ENCODE data around the gene ANKRD33.

ANKRD33 gene

GRCh38 chr12:51915951-51916350, 28.0 kb downstream of the ANKRD33 start:
- TF ChIP-seq CTCF (IDR thresholded peaks at IDR 0.05; ENCODE audit: low read depth, low read length), result no peak
- H3K4me3 ChIP-seq (ENCODE audit: low read depth, low read length), result no peak overlapping the region

- no peak for TF ChIP-seq CTCF (IDR thresholded peaks at IDR 0.05; ENCODE audit: low read depth, low read length)
- H3K4me3 ChIP-seq (ENCODE audit: low read depth, low read length), result no peak overlapping the region
Measured at GRCh38 chr12:51917041-51917590, 29.2 kb downstream of the ANKRD33 start.

DNA sequence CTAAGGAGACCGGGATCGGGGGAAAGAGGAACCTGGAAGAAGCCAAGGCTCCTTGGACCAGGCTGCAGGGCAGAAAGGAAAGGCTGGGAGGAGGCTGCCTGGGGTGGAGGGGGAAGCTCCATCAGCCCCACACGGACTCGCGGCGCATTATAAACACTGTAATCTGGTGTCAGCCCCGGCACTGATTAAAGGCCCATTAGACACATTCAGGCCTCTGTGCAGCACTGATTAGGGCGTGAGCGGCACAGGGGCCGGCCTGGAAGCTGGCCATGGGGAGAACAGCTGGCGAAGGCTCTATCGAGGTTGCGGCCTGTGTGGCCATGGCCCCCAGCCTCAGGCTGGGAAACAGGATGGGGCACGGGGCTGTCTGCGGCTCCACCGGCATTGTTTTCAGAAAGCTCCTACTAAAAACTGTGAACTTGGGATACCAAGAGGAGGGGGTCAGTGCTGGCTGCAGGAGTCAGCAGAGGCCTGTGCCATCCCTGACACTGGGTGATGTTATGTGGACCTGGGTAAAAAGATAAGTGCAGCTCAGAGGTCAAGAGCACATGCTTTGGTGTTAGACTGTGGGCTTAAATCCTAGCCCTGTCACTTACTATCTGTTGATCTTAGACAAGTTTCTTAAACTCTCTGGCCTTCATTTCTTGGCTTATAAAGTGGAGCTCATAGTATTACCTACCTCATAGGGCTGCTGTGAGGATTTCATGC, 30.0 kb downstream of the ANKRD33 start:
- no peak for TF ChIP-seq CTCF (IDR thresholded peaks at IDR 0.05; ENCODE audit: low read depth, low read length)
- H3K4me3 ChIP-seq (ENCODE audit: low read depth, low read length), result no peak overlapping the region

- no peak for TF ChIP-seq CTCF (IDR thresholded peaks at IDR 0.05; ENCODE audit: low read depth, low read length)
- no peak overlapping the region for H3K4me3 ChIP-seq (ENCODE audit: low read depth, low read length)
Measured at GRCh38 chr12:51920046-51920445, 32.1 kb downstream of the ANKRD33 start.

DNA sequence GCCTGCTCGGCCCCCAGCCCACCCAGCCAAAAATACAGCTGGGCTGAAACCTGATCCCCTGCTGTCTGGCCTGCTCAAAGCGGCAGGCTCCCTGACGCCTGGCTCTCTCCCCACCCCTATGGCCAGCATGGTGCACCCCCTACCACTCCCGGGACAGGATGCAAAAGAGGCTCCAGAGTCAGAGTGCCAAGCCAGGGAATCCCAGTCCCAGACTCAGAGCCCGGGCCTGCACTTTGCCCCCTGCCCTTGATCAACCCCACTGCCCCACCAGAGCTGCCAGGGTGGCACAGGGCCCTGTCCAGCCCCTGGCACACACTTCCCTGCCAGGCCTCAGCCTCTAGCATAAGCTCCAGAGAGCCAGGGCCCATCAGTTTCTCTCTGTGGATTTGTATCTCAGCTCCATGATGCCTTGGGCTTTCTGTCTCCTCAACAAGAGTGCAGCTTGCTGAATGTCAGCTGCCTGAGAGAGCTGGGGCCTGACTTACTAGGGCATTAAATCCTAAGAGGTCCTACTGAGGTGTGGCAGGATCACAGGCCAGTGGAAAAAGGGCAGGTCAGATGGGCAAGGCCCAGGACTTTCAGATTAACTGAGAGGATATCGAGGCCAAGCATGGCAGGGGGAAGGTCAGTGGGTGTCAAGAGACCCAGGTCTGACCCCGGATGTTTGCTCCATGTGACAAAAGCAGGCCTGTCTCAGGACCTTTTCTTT, 33.3 kb downstream of the ANKRD33 start:
- TF ChIP-seq CTCF (IDR thresholded peaks at IDR 0.05; ENCODE audit: low read depth, low read length), result no peak
- no peak overlapping the region for H3K4me3 ChIP-seq (ENCODE audit: low read depth, low read length)

- no peak overlapping the region for H3K4me3 ChIP-seq (ENCODE audit: low read depth, low read length)
- TF ChIP-seq CTCF (IDR thresholded peaks at IDR 0.05; ENCODE audit: low read depth, low read length), result no peak
Measured at GRCh38 chr12:51922146-51922545, 34.2 kb downstream of the ANKRD33 start.
